ENCODE data around the gene RSKR.
A peak's percentile ranks its signal among the peaks of the same experiment; 100 is the strongest.

RSKR gene

DNA sequence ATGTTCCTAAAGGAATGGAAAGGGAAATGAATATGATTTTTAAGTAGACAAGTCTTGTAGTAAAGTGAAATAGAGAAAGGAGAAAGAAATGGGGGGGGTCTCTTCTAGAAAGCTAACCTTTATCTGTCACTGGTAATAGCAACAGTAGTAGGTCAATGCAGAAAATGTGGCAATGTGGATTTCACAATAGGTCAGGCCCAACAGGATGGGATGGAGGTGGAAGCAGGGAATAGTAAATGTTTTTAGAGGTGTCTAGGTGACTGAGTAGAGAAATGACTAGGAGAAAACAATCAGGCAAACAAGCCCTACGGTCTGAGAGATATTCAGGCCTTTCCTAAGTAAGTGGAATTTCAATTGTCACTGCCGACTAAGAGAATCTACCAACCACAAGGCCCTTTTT is 6.0 kb upstream of the RSKR start:
- no peak overlapping the region for H3K4me3 ChIP-seq (ENCODE audit: low read depth, low read length)
- DNase-seq (ENCODE audit: low read depth): no peak
- TF ChIP-seq, protein P1, sequence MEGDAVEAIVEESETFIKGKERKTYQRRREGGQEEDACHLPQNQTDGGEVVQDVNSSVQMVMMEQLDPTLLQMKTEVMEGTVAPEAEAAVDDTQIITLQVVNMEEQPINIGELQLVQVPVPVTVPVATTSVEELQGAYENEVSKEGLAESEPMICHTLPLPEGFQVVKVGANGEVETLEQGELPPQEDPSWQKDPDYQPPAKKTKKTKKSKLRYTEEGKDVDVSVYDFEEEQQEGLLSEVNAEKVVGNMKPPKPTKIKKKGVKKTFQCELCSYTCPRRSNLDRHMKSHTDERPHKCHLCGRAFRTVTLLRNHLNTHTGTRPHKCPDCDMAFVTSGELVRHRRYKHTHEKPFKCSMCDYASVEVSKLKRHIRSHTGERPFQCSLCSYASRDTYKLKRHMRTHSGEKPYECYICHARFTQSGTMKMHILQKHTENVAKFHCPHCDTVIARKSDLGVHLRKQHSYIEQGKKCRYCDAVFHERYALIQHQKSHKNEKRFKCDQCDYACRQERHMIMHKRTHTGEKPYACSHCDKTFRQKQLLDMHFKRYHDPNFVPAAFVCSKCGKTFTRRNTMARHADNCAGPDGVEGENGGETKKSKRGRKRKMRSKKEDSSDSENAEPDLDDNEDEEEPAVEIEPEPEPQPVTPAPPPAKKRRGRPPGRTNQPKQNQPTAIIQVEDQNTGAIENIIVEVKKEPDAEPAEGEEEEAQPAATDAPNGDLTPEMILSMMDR (conservative IDR thresholded peaks at IDR 0.05; ENCODE audit: low read depth, low read length): no peak

DNA sequence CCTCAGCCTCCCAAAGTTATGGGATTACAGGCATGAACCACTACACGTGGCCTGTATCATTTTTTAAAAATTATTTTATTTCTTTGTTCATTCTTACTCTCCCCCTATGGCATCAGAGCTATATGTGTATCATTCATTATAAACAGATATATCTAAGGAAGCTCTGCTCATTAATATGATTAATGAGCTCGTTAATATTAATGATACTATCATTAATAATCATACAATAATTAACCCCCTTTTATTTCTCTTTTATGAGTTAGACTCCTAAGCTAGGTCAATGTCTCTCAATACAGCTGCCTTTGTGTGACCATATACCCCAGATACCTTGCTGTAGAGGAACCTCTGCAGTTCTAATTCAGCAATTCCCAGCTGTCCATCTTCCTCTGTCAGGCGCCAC is 4.5 kb upstream of the RSKR start:
- TF ChIP-seq, protein P1 (conservative IDR thresholded peaks at IDR 0.05; ENCODE audit: low read depth, low read length): no peak
- no peak for DNase-seq (ENCODE audit: low read depth)
- H3K4me3 ChIP-seq (ENCODE audit: low read depth, low read length): no peak overlapping the region

DNA sequence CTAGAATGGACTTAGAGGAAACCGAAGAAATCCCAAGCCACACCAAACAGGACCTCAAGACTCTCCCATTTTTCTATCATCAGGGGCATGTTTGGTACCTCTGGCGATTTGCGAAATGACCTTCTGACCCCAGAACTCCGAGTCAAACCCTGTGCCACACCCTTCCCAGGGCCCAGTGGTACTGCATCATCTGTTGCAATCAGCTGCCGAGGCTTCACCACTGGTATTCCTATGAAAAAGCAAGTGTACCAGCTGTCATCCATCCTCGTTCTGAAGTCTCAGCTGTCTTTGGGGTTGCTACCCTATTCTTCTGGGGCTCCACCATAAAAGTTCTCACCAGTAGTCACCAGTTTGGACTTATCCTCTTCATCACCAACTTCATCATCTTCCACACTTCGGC is 2.3 kb upstream of the RSKR start:
- TF ChIP-seq, protein P1 (conservative IDR thresholded peaks at IDR 0.05; ENCODE audit: low read depth, low read length): no peak
- DNase-seq (ENCODE audit: low read depth): no peak
- no peak overlapping the region for H3K4me3 ChIP-seq (ENCODE audit: low read depth, low read length)

DNA sequence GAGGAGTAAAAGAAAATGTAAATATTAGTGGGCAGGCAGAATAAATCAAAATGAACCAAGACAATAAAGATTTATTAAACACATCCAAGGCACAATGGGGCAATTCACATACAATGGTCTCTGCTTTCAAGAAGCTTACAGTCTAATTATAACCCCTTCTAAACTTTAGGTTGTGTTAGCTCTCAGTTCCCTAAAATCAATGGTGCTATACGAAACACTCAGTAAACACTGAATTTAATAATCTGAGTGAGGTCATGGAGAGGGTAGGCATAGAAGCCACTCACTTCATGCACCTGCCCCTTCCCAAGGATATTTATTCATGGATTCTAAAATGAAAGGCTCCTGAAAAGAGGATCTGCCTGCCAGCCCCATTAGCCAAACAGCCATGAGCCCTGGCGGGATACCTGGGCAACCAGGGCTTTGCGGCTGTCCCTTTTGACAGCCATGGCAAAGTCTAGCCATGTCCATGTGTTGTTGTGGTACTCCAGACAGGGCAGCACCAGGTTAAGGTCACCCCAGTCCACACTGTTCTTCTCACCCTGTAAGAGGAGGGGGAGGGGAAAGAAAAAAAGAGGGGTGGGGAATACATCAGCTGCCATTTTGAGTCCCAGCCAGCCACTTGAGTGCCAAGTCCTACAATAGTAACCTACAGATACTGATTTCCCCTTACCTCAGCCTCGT is 1.4 kb upstream of the RSKR start:
- TF ChIP-seq, protein P1 (conservative IDR thresholded peaks at IDR 0.05; ENCODE audit: low read depth, low read length): no peak
- no peak for DNase-seq (ENCODE audit: low read depth)
- H3K4me3 ChIP-seq (ENCODE audit: low read depth, low read length): no peak overlapping the region

DNA sequence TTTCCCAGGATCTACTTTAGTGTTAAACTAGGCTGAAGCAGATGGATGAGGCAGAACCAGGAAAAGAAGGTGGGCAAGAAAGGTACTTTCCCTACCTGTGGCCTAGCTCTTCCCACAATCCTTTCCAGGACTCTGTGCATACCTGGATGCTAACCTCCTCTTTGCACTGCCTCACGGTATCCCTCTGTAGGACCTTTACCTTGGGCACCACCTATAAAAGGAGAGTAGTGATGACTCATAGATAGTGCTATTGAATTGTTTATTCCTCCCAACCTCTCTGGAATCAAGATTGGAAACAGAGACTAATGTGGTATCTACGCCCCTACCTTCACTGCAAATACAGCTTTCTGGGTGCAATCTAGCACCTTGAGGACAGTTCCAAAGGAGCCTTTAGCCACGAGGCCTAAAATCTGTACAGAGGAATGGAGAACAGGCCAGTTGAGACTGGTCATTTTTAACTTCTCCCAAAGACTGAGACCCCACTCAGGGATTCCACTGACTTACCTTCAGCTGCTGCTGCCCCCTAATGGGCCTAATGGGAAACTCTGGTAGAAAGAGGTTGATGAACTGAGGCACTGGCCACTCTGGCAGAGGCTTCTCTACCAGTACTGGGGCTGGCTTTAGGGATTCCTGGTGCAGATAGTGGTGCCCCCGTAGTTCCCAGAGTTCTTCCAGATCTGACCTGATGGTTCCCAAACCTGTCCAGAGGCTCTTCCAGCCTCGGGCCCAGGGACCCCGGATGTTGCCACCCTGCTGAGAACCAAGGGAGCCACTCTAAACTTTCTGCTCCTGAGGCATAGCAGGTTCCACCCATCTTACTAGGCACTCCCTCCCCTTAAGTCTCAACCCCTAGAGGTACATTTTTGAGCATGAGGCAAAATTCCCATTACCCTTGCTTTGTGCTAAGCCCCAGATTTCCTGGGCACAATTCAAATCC is 781 bp downstream of the RSKR start:
- TF ChIP-seq, protein P1 (conservative IDR thresholded peaks at IDR 0.05; ENCODE audit: low read depth, low read length): peak; percentile 86
- peak; percentile 70 for DNase-seq (ENCODE audit: low read depth)
- no peak overlapping the region for H3K4me3 ChIP-seq (ENCODE audit: low read depth, low read length)

DNA sequence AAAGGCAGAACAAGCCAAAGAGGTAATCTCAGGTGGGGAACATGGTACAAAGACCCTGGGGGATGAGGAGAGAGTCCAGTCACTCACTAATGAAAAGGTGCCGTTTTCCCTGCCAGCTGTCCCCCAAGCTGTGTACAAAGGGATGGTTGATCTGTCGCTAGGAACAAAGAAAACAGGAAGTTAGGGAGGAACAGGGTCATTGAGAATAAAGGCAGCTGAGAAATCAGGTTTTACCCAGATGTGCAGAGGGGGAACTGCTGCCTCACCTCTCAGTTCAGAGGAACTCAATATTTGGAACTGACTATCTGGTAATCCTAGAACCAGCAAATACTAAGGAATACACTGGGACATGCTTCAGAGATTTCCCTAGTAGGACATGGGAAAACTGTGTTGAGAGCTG is 1.5 kb downstream of the RSKR start:
- TF ChIP-seq, protein P1 (conservative IDR thresholded peaks at IDR 0.05; ENCODE audit: low read depth, low read length): no peak
- no peak overlapping the region for H3K4me3 ChIP-seq (ENCODE audit: low read depth, low read length)
- no peak for DNase-seq (ENCODE audit: low read depth)

Measured in choroid plexus epithelial cell (primary cell).